ENCODE measurements around the gene HELZ2.
"Not testable (repeated sequence)": the region's sequence is repeated elsewhere in the genome, so short reads cannot be mapped to it uniquely, and the experiment has no call there.

Gene HELZ2

DNA sequence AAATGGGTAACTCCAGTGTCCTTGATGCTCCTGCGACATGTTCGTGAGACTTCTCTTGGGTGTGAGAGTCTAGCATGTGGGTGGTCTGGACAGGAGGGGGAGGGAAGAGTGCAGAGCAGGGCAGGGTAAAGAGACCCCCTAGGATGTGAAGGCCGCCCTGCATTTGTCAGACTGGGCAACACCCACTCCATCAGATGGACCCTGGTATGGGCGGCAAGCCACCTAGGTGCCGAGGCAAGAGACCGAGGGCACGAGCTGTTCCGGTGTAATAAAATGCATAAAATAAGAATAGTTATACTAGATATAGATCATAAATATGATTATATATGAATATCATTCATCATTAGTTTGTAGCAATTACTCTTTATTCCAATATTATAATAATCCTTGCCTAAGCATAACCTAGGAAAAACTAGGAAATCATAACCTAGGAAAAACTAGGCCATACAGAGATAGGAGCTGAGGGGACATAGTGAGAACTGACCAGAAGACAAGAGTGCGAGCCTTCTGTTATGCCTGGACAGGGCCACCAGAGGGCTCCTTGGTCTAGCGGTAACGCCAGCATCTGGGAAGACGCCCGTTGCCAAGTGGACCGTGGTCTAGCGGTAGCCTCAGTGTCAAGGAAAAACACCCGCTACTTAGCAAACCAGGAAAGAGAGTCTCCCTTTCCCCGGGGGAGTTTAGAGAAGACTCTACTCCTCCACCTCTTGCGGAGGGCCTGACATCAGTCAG is 40.0 kb upstream of the HELZ2 start:
- not testable (repeated sequence) for H3K9me3 ChIP-seq (ENCODE audit: control insufficient read depth in 1 of 2, low read length in 2 of 2); H3K9ac ChIP-seq (ENCODE audit: low read depth in 1 of 2, low read length in 2 of 2); H3K27me3 ChIP-seq (ENCODE audit: control insufficient read depth in 1 of 2, insufficient read depth in 2 of 2, low read length in 2 of 2); H3K4me1 ChIP-seq (ENCODE audit: control insufficient read depth in 1 of 2, insufficient read depth in 2 of 2, low read length in 2 of 2); H3K27ac ChIP-seq (ENCODE audit: low read depth, low read length); H3K4me3 ChIP-seq (ENCODE audit: low read depth in 1 of 2, low read length in 2 of 2)
- peaks cover 14 to 34% of the 10 kb centered on the region in 2 donors for H3K36me3 ChIP-seq (ENCODE audit: control insufficient read depth in 1 of 2, insufficient read depth in 2 of 2, low read length in 2 of 2)

DNA sequence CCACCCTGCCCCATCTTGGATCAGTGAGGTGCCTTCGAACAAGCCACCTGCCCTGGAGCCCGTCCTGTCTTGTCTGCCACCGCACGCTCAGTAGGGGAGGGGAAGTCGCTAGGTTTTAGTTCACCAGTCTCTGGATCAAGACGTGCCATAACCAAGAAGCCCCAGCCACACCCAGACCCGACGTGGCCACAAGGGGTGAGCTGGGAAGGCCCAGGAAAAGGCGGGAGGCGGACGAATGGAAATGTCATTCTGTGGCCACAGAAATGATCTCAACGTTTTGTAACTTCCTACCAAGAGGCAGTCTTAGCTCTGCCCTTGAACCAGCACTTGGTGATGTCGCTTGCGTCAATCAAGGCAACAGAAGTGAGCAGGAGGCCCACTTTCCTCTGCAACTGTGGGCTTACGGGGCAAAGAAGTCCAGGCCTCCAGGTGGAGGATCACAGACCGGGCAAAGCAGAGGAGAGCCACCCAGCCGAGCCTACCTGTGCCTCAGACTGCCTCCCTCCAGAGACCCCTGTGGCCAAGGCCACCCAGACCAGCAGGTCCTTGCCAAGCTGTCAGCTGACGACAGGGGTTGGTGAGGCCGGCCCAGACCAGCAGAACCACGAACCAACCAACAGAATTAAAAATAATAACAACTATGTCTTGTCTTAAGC is 38.4 kb upstream of the HELZ2 start:
- Histone ChIP-seq H3K9ac (ENCODE audit: low read depth in 1 of 2, low read length in 2 of 2) (no peak overlapping the region), H3K4me3 (ENCODE audit: low read depth in 1 of 2, low read length in 2 of 2) (no peak overlapping the region), H3K27me3 (ENCODE audit: control insufficient read depth in 1 of 2, insufficient read depth in 2 of 2, low read length in 2 of 2) (no peaks in the 10 kb centered on the region), H3K36me3 (ENCODE audit: control insufficient read depth in 1 of 2, insufficient read depth in 2 of 2, low read length in 2 of 2) (peaks cover 0 to 19% of the 10 kb centered on the region in 2 donors), H3K9me3 (ENCODE audit: control insufficient read depth in 1 of 2, low read length in 2 of 2) (no peaks in the 10 kb centered on the region), H3K4me1 (ENCODE audit: control insufficient read depth in 1 of 2, insufficient read depth in 2 of 2, low read length in 2 of 2) (no peaks in the 10 kb centered on the region), H3K27ac (ENCODE audit: low read depth, low read length) (no peak overlapping the region)

DNA sequence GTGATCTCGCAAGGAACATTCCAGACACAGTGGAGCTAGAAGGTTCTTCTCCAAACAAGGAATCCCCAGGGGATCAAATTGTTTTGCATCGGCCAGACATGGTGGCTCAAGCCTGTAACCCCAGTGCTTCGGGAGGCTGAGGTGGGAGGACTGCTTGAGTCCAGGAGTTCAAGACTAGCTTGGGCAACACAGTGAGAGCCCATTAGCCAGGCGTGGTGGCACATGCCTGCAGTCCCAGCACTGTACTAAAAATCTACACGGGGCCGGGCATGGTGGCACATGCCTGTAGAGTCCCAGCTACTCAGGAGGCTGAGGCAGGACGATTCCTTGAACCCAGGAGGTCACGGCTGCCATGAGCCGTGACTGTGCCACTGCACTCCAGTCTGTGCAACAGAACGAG is 37.6 kb upstream of the HELZ2 start:
- Histone ChIP-seq H3K4me1 (ENCODE audit: control insufficient read depth in 1 of 2, insufficient read depth in 2 of 2, low read length in 2 of 2) (no peaks in the 10 kb centered on the region), H3K36me3 (ENCODE audit: control insufficient read depth in 1 of 2, insufficient read depth in 2 of 2, low read length in 2 of 2) (peaks cover 0 to 13% of the 10 kb centered on the region in 2 donors), H3K9ac (ENCODE audit: low read depth in 1 of 2, low read length in 2 of 2) (no peak overlapping the region), H3K4me3 (ENCODE audit: low read depth in 1 of 2, low read length in 2 of 2) (no peak overlapping the region), H3K9me3 (ENCODE audit: control insufficient read depth in 1 of 2, low read length in 2 of 2) (no peaks in the 10 kb centered on the region), H3K27ac (ENCODE audit: low read depth, low read length) (no peak overlapping the region), H3K27me3 (ENCODE audit: control insufficient read depth in 1 of 2, insufficient read depth in 2 of 2, low read length in 2 of 2) (no peaks in the 10 kb centered on the region)

DNA sequence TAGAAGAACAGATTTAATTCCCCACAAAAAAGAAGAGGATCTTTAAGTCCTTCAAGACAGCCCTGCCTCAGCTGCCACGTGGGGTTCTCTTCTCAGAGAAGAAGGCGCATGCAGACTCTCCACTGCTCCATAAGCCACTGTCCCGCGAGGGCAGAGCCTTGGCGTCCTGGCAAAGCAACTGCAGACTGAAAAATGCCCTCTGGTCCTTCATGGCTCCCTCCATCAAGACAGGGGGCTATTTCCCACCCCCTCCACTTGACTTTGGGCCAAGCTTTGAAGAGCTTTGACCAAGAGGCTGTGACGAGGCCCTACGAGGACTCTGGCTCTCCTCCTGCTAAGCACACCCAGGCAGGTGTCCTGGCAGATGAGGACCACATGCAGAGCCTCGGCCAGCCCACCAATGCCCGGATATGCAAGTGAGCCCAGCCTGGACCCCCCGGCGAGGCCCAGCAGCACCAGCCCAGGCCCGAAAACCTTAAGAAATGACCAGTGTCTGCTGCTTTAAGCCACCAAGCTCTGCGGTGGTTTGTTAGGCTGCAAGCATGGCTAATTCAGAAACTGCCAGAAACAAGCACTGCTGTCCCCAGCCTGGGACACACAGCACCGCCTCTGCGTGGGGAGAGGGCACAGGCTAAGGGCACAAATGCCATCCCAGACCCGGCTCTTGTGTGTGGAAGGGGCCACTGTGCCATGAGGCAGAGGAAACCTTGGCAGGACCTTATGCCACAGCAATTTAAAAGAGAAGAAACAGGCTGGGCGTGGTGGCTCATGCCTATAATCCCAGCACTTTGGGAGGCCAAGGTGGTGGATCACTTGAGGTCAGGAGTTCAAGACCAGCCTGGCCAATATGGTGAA is 36.8 kb upstream of the HELZ2 start:
- H3K4me3 ChIP-seq (ENCODE audit: low read depth in 1 of 2, low read length in 2 of 2) = no peak overlapping the region
- no peaks in the 10 kb centered on the region for H3K9me3 ChIP-seq (ENCODE audit: control insufficient read depth in 1 of 2, low read length in 2 of 2)
- H3K27me3 ChIP-seq (ENCODE audit: control insufficient read depth in 1 of 2, insufficient read depth in 2 of 2, low read length in 2 of 2) = no peaks in the 10 kb centered on the region
- no peak overlapping the region for H3K9ac ChIP-seq (ENCODE audit: low read depth in 1 of 2, low read length in 2 of 2)
- H3K27ac ChIP-seq (ENCODE audit: low read depth, low read length) = no peak overlapping the region
- peaks cover 0 to 8% of the 10 kb centered on the region in 2 donors for H3K36me3 ChIP-seq (ENCODE audit: control insufficient read depth in 1 of 2, insufficient read depth in 2 of 2, low read length in 2 of 2)
- no peaks in the 10 kb centered on the region for H3K4me1 ChIP-seq (ENCODE audit: control insufficient read depth in 1 of 2, insufficient read depth in 2 of 2, low read length in 2 of 2)

DNA sequence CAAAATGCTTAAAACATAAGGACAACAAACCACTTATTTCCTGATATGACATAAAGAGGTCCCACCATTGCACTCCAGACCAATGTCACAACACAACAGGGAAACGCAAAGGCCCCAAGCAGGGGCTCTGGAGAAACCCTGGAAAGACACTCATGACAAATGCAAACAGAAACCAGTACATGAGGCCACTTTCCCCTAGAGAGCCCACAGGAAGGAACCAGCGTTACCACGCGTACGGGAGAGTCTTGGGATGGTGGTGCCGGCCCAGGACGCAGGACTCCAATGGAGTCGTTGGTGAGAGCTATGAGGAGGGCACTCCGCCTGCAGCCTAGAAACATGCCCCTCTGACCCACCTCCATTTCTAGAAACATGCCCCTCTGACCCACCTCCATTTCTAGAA is 32.6 kb upstream of the HELZ2 start:
- Histone ChIP-seq H3K27me3 (ENCODE audit: control insufficient read depth in 1 of 2, insufficient read depth in 2 of 2, low read length in 2 of 2) (no peaks in the 10 kb centered on the region), H3K36me3 (ENCODE audit: control insufficient read depth in 1 of 2, insufficient read depth in 2 of 2, low read length in 2 of 2) (peaks cover 11 to 14% of the 10 kb centered on the region in 2 donors), H3K4me3 (ENCODE audit: low read depth in 1 of 2, low read length in 2 of 2) (no peak overlapping the region), H3K9me3 (ENCODE audit: control insufficient read depth in 1 of 2, low read length in 2 of 2) (no peaks in the 10 kb centered on the region), H3K27ac (ENCODE audit: low read depth, low read length) (no peak overlapping the region), H3K4me1 (ENCODE audit: control insufficient read depth in 1 of 2, insufficient read depth in 2 of 2, low read length in 2 of 2) (no peaks in the 10 kb centered on the region), H3K9ac (ENCODE audit: low read depth in 1 of 2, low read length in 2 of 2) (no peak overlapping the region)

DNA sequence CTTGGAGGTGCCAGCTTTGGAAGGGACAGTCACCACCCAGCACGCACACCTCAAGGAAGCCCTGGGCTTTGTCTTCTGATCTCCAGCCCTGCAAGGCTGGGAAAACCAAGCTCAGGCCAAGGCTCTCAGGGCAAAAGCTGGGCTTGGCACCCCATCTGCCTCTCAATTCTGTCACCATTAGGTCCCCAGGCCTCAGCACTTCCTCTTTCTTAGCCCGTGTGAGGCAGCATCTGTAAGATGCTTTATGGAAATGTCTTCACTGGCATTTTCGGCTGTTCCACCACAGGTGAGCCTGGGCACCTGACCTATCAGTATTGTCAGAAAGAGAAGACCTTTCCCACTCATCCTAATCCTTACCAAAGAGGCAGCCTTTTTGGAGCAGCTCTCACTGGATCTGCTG is 28.3 kb upstream of the HELZ2 start:
- H3K4me3 ChIP-seq (ENCODE audit: low read depth in 1 of 2, low read length in 2 of 2) = no peak overlapping the region
- H3K9me3 ChIP-seq (ENCODE audit: control insufficient read depth in 1 of 2, low read length in 2 of 2) = no peaks in the 10 kb centered on the region
- H3K36me3 ChIP-seq (ENCODE audit: control insufficient read depth in 1 of 2, insufficient read depth in 2 of 2, low read length in 2 of 2) = peaks cover 17 to 44% of the 10 kb centered on the region in 2 donors
- H3K27ac ChIP-seq (ENCODE audit: low read depth, low read length) = no peak overlapping the region
- H3K27me3 ChIP-seq (ENCODE audit: control insufficient read depth in 1 of 2, insufficient read depth in 2 of 2, low read length in 2 of 2) = no peaks in the 10 kb centered on the region
- no peaks in the 10 kb centered on the region for H3K4me1 ChIP-seq (ENCODE audit: control insufficient read depth in 1 of 2, insufficient read depth in 2 of 2, low read length in 2 of 2)
- H3K9ac ChIP-seq (ENCODE audit: low read depth in 1 of 2, low read length in 2 of 2) = no peak overlapping the region

DNA sequence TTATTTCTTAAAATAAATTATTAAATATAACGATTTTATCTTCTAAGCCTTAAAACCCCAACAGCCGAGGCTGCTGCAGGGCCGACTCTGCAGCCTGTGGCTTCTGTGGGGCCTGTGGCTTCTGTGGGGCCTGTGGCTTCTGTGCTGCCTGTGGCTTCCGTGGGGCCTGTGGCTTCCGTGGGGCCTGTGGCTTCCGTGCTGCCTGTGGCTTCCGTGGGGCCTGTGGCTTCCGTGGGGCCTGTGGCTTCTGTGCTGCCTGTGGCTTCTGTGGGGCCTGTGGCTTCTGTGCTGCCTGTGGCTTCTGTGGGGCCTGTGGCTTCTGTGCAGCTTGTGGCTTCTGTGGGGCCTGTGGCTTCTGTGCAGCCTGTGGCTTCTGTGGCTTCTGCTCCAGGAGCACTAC is 27.6 kb upstream of the HELZ2 start:
- H3K27me3 ChIP-seq (ENCODE audit: control insufficient read depth in 1 of 2, insufficient read depth in 2 of 2, low read length in 2 of 2); H3K27ac ChIP-seq (ENCODE audit: low read depth, low read length); H3K9me3 ChIP-seq (ENCODE audit: control insufficient read depth in 1 of 2, low read length in 2 of 2); H3K4me1 ChIP-seq (ENCODE audit: control insufficient read depth in 1 of 2, insufficient read depth in 2 of 2, low read length in 2 of 2); H3K9ac ChIP-seq (ENCODE audit: low read depth in 1 of 2, low read length in 2 of 2); H3K4me3 ChIP-seq (ENCODE audit: low read depth in 1 of 2, low read length in 2 of 2): not testable (repeated sequence)
- H3K36me3 ChIP-seq (ENCODE audit: control insufficient read depth in 1 of 2, insufficient read depth in 2 of 2, low read length in 2 of 2) = peaks cover 17 to 48% of the 10 kb centered on the region in 2 donors

DNA sequence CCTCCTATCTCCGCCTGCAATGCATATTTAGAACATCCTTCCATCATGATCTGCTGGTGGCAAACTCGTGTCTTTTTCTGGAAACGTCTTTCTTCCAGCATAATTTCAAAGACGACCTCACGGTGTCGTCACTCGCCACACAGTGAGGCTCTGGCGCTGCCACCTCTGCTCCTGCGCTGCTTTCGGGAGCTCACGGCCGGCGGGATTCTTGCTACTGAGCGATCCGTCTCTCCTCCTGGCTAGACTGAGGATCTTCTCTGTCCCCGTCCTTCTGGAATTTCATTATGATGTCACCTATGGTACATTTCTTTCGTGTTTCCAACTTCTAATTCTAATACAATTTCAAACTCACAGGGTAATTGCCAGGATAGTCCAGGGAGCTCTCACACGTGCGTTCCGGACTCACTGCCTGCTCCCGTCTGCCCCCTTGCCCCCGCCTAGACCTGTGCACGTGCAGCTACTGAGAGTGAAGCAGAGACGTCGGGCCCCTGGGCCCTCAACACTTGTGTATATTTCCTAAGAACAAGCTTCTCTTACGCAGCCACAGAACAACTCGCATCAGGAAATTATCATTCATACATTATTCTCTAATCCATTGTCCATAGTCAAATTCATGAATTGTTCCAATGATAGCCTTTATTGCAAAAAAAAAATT is 25.5 kb upstream of the HELZ2 start:
- no peaks in the 10 kb centered on the region for H3K4me1 ChIP-seq (ENCODE audit: control insufficient read depth in 1 of 2, insufficient read depth in 2 of 2, low read length in 2 of 2)
- H3K27ac ChIP-seq (ENCODE audit: low read depth, low read length) = no peak overlapping the region
- H3K9ac ChIP-seq (ENCODE audit: low read depth in 1 of 2, low read length in 2 of 2) = no peak overlapping the region
- H3K27me3 ChIP-seq (ENCODE audit: control insufficient read depth in 1 of 2, insufficient read depth in 2 of 2, low read length in 2 of 2) = no peaks in the 10 kb centered on the region
- H3K4me3 ChIP-seq (ENCODE audit: low read depth in 1 of 2, low read length in 2 of 2) = no peak overlapping the region
- no peaks in the 10 kb centered on the region for H3K9me3 ChIP-seq (ENCODE audit: control insufficient read depth in 1 of 2, low read length in 2 of 2)
- peaks cover 17 to 56% of the 10 kb centered on the region in 2 donors for H3K36me3 ChIP-seq (ENCODE audit: control insufficient read depth in 1 of 2, insufficient read depth in 2 of 2, low read length in 2 of 2)

DNA sequence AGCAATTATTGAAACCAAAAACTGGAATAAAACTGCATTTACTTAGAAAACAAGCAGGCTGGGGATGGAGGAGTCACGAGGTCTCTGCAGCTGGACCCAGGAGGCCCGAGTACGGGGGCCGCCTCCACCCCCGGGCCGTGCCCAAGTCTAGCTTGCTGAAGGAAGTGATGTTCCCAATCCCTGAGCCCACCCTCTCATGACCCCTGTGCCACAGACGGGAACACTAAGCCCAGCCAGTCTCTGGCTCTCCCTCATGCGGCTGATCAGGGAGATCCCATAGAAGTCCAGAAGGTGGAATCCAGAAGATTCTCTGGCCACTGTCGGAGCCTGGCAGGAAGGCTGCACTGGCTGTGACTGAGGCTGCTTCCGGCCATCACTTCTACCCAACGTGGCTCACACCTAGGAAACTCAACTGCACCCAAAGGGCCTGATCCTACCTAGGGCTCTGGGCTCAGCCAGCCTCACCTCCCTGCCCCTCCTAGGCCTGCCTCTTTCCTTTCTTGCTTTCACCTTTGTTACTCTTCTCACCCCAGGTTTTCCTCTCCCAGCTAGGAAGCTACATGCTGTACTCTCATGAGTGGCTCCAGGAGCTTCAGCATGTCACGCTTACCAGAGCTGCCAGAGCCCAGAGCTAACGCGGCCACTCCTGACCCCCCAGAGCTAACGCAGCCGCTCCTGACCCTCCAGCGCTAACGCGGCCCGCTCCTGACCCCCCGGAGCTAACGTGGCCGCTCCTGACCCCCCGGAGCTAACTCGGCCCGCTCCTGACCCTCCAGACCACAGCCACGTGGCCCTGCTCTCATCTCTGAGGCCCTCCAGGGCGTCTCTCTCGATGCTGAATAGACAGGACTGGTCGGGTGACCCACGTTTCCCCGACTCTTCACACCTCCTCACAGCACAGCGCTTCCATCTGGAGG is 24.7 kb upstream of the HELZ2 start:
- H3K9ac ChIP-seq (ENCODE audit: low read depth in 1 of 2, low read length in 2 of 2) = no peak overlapping the region
- H3K4me1 ChIP-seq (ENCODE audit: control insufficient read depth in 1 of 2, insufficient read depth in 2 of 2, low read length in 2 of 2) = no peaks in the 10 kb centered on the region
- peaks cover 17 to 61% of the 10 kb centered on the region in 2 donors for H3K36me3 ChIP-seq (ENCODE audit: control insufficient read depth in 1 of 2, insufficient read depth in 2 of 2, low read length in 2 of 2)
- H3K9me3 ChIP-seq (ENCODE audit: control insufficient read depth in 1 of 2, low read length in 2 of 2) = no peaks in the 10 kb centered on the region
- H3K27me3 ChIP-seq (ENCODE audit: control insufficient read depth in 1 of 2, insufficient read depth in 2 of 2, low read length in 2 of 2) = no peaks in the 10 kb centered on the region
- no peak overlapping the region for H3K4me3 ChIP-seq (ENCODE audit: low read depth in 1 of 2, low read length in 2 of 2)
- no peak overlapping the region for H3K27ac ChIP-seq (ENCODE audit: low read depth, low read length)
